ENCODE data around the gene TASL.

TASL gene

DNA sequence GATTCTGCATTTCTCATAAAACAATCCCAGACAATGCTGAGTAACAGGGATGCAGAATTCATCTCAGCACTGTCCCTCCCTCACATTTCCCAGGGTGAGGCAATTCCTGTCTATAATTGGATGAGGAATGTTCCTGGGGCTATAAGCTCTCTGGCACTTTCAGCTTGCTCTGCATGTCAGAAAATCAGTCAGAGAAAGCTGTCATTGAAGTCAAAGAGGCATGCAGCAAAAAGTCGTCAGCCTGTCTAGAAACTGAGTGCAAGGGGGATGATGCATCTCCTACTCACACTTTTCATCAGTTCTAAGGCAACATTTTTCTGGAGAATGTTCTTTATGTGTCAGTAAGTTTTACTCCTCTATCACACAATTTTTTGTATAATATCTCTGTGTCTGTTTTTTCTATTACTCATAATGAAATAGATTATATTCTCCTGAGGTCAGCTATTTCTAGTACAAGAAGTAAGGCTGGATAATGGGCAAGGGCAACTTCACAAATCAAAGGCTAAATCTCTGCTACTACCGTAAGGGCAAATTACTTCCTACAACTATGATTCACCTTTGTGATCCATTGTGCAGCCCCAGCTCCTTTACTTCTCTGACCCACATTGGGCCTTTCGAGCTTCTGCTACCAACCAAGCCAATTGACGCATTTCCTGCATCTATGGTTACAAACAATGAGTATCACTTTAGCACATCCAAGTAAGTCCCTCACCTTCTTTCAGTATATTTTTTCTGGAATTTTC lies 56.0 kb downstream of the TASL start:
- no peak overlapping the region for H2AFZ ChIP-seq (ENCODE audit: low read depth, low read length)
- no peaks in the 10 kb centered on the region for H3K27me3 ChIP-seq (ENCODE audit: insufficient read depth, low read length, poor library complexity)
- no peak for TF ChIP-seq EZH2 (IDR thresholded peaks at IDR 0.05; ENCODE audit: borderline replicate concordance, low read depth, low read length, severe bottlenecking)
- TF ChIP-seq, protein P1, sequence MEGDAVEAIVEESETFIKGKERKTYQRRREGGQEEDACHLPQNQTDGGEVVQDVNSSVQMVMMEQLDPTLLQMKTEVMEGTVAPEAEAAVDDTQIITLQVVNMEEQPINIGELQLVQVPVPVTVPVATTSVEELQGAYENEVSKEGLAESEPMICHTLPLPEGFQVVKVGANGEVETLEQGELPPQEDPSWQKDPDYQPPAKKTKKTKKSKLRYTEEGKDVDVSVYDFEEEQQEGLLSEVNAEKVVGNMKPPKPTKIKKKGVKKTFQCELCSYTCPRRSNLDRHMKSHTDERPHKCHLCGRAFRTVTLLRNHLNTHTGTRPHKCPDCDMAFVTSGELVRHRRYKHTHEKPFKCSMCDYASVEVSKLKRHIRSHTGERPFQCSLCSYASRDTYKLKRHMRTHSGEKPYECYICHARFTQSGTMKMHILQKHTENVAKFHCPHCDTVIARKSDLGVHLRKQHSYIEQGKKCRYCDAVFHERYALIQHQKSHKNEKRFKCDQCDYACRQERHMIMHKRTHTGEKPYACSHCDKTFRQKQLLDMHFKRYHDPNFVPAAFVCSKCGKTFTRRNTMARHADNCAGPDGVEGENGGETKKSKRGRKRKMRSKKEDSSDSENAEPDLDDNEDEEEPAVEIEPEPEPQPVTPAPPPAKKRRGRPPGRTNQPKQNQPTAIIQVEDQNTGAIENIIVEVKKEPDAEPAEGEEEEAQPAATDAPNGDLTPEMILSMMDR (IDR thresholded peaks at IDR 0.05; ENCODE audit: borderline replicate concordance, extremely low read depth, low read length, poor library complexity, severe bottlenecking) = no peak
- H3K9me3 ChIP-seq (ENCODE audit: insufficient read depth, low read length, severe bottlenecking) = no peaks in the 10 kb centered on the region
- H3K4me1 ChIP-seq (ENCODE audit: insufficient read depth, low read length) = no peaks in the 10 kb centered on the region
- no peak overlapping the region for H3K4me3 ChIP-seq (ENCODE audit: low read depth in 1 of 2, low read length in 2 of 2)
- H3K9ac ChIP-seq (ENCODE audit: low read depth, low read length) = no peak overlapping the region
- DNase-seq = no peak
- no peak overlapping the region for H3K4me2 ChIP-seq (ENCODE audit: insufficient read depth, low read length)
- H3K79me2 ChIP-seq (ENCODE audit: insufficient read depth, low read length) = no peaks in the 10 kb centered on the region
- H3K27ac ChIP-seq (ENCODE audit: low read length) = no peak overlapping the region
- no peaks in the 10 kb centered on the region for H3K36me3 ChIP-seq (ENCODE audit: insufficient read depth, low read length)
- ATAC-seq (ENCODE audit: insufficient read depth, low read depth) = no peak
- no peaks in the 10 kb centered on the region for H4K20me1 ChIP-seq (ENCODE audit: insufficient read depth, low read length)

DNA sequence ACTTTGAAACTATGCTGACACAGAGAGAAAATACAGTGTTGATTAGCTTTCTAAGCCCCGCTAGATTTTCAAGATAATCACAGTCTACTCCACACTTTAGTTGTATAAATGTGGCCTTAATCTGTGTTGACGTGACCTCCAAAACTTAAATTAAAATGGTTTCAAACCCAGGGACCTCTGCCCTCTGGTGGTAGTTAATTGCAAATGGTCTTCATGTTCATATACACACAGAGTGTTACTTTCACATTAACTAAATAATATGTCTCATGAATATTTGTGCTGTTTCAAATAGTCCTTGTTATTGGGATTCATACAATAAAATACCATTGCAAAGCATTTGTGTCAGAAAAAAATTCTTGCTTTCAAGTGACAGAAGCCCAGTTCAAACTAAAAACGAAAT lies 64.3 kb downstream of the TASL start:
- Histone ChIP-seq H2AFZ (ENCODE audit: low read depth, low read length) (no peak overlapping the region), H4K20me1 (ENCODE audit: insufficient read depth, low read length) (no peaks in the 10 kb centered on the region), H3K9me3 (ENCODE audit: insufficient read depth, low read length, severe bottlenecking) (no peaks in the 10 kb centered on the region), H3K9ac (ENCODE audit: low read depth, low read length) (no peak overlapping the region), H3K79me2 (ENCODE audit: insufficient read depth, low read length) (no peaks in the 10 kb centered on the region), H3K27ac (ENCODE audit: low read length) (no peak overlapping the region), H3K4me1 (ENCODE audit: insufficient read depth, low read length) (no peaks in the 10 kb centered on the region), H3K4me3 (ENCODE audit: low read depth in 1 of 2, low read length in 2 of 2) (no peak overlapping the region), H3K27me3 (ENCODE audit: insufficient read depth, low read length, poor library complexity) (no peaks in the 10 kb centered on the region), H3K36me3 (ENCODE audit: insufficient read depth, low read length) (no peaks in the 10 kb centered on the region), H3K4me2 (ENCODE audit: insufficient read depth, low read length) (no peak overlapping the region)
- DNase-seq (no peak), ATAC-seq (ENCODE audit: insufficient read depth, low read depth) (no peak)
- TF ChIP-seq, protein P1 (IDR thresholded peaks at IDR 0.05; ENCODE audit: borderline replicate concordance, extremely low read depth, low read length, poor library complexity, severe bottlenecking) = peak; percentile 56
- TF ChIP-seq EZH2 (IDR thresholded peaks at IDR 0.05; ENCODE audit: borderline replicate concordance, low read depth, low read length, severe bottlenecking) = no peak

Measured in DND-41 (cell line).